ENCODE results near the gene GUCY1A1. TPM values are rescaled to one million over a fixed set of nuclear protein-coding genes. Genes with fewer than 3 reads are reported as not detected.

GUCY1A1 gene, protein sequence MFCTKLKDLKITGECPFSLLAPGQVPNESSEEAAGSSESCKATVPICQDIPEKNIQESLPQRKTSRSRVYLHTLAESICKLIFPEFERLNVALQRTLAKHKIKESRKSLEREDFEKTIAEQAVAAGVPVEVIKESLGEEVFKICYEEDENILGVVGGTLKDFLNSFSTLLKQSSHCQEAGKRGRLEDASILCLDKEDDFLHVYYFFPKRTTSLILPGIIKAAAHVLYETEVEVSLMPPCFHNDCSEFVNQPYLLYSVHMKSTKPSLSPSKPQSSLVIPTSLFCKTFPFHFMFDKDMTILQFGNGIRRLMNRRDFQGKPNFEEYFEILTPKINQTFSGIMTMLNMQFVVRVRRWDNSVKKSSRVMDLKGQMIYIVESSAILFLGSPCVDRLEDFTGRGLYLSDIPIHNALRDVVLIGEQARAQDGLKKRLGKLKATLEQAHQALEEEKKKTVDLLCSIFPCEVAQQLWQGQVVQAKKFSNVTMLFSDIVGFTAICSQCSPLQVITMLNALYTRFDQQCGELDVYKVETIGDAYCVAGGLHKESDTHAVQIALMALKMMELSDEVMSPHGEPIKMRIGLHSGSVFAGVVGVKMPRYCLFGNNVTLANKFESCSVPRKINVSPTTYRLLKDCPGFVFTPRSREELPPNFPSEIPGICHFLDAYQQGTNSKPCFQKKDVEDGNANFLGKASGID
- total RNA-seq (2014; rRNA removed) (9.2 and 9.3 TPM in 2 replicates), Bru-seq, nascent RNA (percentile 57 among the genes with signal in this experiment), BruChase-seq, experiment 1, labeled RNA remaining after a 6-hour chase (percentile 48 among the genes with signal in this experiment), BruChase-seq, experiment 2, labeled RNA remaining after a 2-hour chase (percentile 53 among the genes with signal in this experiment)
- long read RNA-seq, full-length matches to known transcripts: 8 of 25 reads
- long read RNA-seq, partial matches to known transcripts: 4 of 25 reads
- long read RNA-seq, other reads (novel, unspliced or antisense): 13 of 25 reads

DNA sequence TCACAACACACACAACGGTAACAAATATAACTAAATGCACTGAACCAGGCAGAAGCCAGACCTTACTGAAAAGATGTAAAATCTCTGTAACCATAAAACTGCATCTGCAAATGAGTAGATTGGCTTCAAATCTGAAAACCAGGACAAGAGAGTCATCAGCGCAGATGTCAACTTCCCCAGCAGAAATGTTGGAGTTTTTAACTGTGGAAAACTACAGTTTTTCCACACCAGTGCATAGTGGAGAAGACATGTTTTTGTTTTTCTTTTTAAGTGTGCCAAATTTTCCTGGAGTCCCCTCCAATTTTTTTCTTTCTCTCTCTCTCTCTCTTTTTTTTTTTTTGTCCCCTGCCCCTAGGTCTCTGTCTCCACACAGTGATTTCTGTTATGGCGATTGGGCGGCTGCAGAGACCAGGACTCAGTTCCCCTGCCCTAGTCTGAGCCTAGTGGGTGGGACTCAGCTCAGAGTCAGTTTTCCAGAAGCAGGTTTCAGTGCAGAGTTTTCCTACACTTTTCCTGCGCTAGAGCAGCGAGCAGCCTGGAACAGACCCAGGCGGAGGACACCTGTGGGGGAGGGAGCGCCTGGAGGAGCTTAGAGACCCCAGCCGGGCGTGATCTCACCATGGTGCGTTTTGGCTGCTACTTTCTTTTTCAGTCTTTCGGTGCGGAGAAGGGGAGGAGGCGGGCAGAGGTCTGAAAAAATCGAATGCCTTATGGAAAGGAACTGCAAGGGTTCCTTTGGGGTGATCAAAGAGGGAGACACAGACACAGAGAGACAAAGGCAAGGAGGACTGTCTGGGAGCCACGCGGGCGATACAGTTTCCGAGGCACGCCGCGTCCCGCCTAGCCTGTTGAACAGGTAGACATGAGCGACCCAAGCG lies at the start of gene GUCY1A1:
Gene GUCY1A1 (plus strand): TSS at position 505 of the 878 bp plus-strand sequence. CDS start 30,020 bp downstream, outside the sequence.
- intact Hi-C loops (cut with micrococcal nuclease): loop anchor here (1.0 to 5.0 kb wide), 3 partner anchors 37 to 224 kb away; no protein-coding TSS in a partner anchor
- Histone ChIP-seq H3K4me3 (ENCODE audit: low read length) (peak within 1 kb of the TSS; percentile 87), H3K9ac (ENCODE audit: low read length) (peak within 1 kb of the TSS; percentile 88), H3K36me3 (ENCODE audit: low read depth, low read length) (no peaks in the 10 kb centered on the region), H3K9me3 (ENCODE audit: low read length) (no peaks in the 10 kb centered on the region), H3K27me3 (ENCODE audit: low read length) (no peaks in the 10 kb centered on the region), H3K27ac (ENCODE audit: low read length) (peak within 1 kb of the TSS; percentile 66), H3K9me2 (replicated peaks; ENCODE audit: low read length) (no peaks in the 10 kb centered on the region), H2AFZ (ENCODE audit: low read length) (peak within 1 kb of the TSS; percentile 90), H3K4me1 (ENCODE audit: insufficient read depth, low read length) (peaks cover 17% of the 10 kb centered on the region; the same call in 1 of the 2 replicates), H3F3A (ENCODE audit: low read length, unreplicated experiment) (no peaks in the 10 kb centered on the region), H4K20me1 (ENCODE audit: low read length) (no peaks in the 10 kb centered on the region), H3K4me2 (ENCODE audit: low read length) (peak within 1 kb of the TSS; percentile 97), H3K79me2 (ENCODE audit: low read length) (peaks cover 36% of the 10 kb centered on the region)
- BruUV-seq (replicated peaks): TSS peak; percentile 15
- DNase-seq (peak; percentile 35), ATAC-seq (peak; percentile 61)
- TF ChIP-seq EZH2 (IDR thresholded peaks at IDR 0.05; ENCODE audit: low read length, unreplicated experiment) (no peak), EZH2phosphoT487 (IDR thresholded peaks at IDR 0.05; ENCODE audit: borderline replicate concordance, low read length) (no peak)
- TF ChIP-seq, protein P1, sequence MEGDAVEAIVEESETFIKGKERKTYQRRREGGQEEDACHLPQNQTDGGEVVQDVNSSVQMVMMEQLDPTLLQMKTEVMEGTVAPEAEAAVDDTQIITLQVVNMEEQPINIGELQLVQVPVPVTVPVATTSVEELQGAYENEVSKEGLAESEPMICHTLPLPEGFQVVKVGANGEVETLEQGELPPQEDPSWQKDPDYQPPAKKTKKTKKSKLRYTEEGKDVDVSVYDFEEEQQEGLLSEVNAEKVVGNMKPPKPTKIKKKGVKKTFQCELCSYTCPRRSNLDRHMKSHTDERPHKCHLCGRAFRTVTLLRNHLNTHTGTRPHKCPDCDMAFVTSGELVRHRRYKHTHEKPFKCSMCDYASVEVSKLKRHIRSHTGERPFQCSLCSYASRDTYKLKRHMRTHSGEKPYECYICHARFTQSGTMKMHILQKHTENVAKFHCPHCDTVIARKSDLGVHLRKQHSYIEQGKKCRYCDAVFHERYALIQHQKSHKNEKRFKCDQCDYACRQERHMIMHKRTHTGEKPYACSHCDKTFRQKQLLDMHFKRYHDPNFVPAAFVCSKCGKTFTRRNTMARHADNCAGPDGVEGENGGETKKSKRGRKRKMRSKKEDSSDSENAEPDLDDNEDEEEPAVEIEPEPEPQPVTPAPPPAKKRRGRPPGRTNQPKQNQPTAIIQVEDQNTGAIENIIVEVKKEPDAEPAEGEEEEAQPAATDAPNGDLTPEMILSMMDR (conservative IDR thresholded peaks at IDR 0.05; ENCODE audit: low read depth, low read length): no peak
- ChIA-PET POLR2A (ENCODE audit: unreplicated experiment) (no interaction called here), CTCF (interaction anchor here (0.7 kb wide), 1 partner anchor 165 kb away, joined by 3 read pairs; no protein-coding TSS in a partner anchor)

DNA sequence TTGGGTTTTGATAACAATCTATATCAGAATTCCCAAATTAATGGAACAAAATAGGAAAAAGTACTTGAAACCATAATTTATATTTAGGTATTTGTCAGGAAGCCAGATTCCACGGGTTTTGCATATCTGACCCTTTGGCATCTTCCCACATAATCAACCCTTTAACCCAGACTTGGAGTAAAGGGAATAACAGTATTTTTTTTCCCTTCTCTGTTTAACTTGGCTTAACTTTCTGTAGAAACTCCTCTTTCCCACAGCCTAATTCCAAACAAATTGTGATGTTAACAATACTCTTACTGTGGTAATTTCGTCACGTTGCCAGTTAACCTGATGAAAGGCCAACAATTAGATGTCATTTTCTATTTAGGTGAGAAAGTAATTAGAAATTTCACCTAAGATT lies 49.4 kb upstream of the GUCY1A1 start:
- no peak overlapping the region for H3K27ac ChIP-seq (ENCODE audit: low read length)
- H3K4me3 ChIP-seq (ENCODE audit: low read length): no peak overlapping the region
- H3K27me3 ChIP-seq (ENCODE audit: low read length): no peaks in the 10 kb centered on the region
- no peak overlapping the region for H2AFZ ChIP-seq (ENCODE audit: low read length)
- no peak overlapping the region for H3K4me2 ChIP-seq (ENCODE audit: low read length)
- intact Hi-C loops (cut with micrococcal nuclease): no loop called here
- no peaks in the 10 kb centered on the region for H3K9me3 ChIP-seq (ENCODE audit: low read length)
- POLR2A ChIA-PET (ENCODE audit: unreplicated experiment): no interaction called here
- H3F3A ChIP-seq (ENCODE audit: low read length, unreplicated experiment): no peaks in the 10 kb centered on the region
- no peaks in the 10 kb centered on the region for H4K20me1 ChIP-seq (ENCODE audit: low read length)
- BruUV-seq (replicated peaks): no TSS peak
- no peak overlapping the region for H3K9ac ChIP-seq (ENCODE audit: low read length)
- H3K9me2 ChIP-seq (replicated peaks; ENCODE audit: low read length): no peaks in the 10 kb centered on the region
- CTCF ChIA-PET: no interaction called here
- H3K36me3 ChIP-seq (ENCODE audit: low read depth, low read length): no peaks in the 10 kb centered on the region
- no peaks in the 10 kb centered on the region for H3K79me2 ChIP-seq (ENCODE audit: low read length)
- DNase-seq (no peak), ATAC-seq (no peak)
- H3K4me1 ChIP-seq (ENCODE audit: insufficient read depth, low read length): no peaks in the 10 kb centered on the region
- TF ChIP-seq, protein P1 (conservative IDR thresholded peaks at IDR 0.05; ENCODE audit: low read depth, low read length): no peak
- TF ChIP-seq EZH2 (IDR thresholded peaks at IDR 0.05; ENCODE audit: low read length, unreplicated experiment) (no peak), EZH2phosphoT487 (IDR thresholded peaks at IDR 0.05; ENCODE audit: borderline replicate concordance, low read length) (no peak)

All from PC-3 (cell line).